K562 treated with DMSO at 1 percent for 4 hours (cell line): Measurements from ENCODE around the gene LIMK1. TPM values are rescaled to one million over a fixed set of nuclear protein-coding genes. Genes with fewer than 3 reads are reported as not detected.

Experiments used
- total RNA-seq: library from RNA; unstranded; fragments of 300-600 nt; gene quantifications from 2 replicates; pipeline ENCODE4 v1.2.3, GENCODE V29; 2022; ENCODE audit not compliant: insufficient read depth

Gene LIMK1
- 14.0 and 16.8 TPM in 2 replicates for total RNA-seq

GRCh38 chr7:74083117-74083876 lies at the start of gene LIMK1:
TSS of gene LIMK1 (plus strand) at chr7:74083804. CDS start at chr7:74083991, 187 bp downstream.

Other genes with a start within 250 kb of the LIMK1 start
- gene METTL27, start 241.3 kb upstream of the LIMK1 start, total RNA-seq: not detected in 2 replicates
- gene TMEM270, start 222.6 kb upstream of the LIMK1 start, total RNA-seq: not detected in 2 replicates
- gene ELN, start 55.6 kb upstream of the LIMK1 start, total RNA-seq: not detected in 2 replicates
- gene EIF4H, start 90.6 kb downstream of the LIMK1 start, total RNA-seq: 367 and 380 TPM in 2 replicates
- 1.7 TPM in 1 of 2 replicates, not detected in the other for gene LAT2, start 126.2 kb downstream of the LIMK1 start, total RNA-seq
- gene RFC2, start 170.6 kb downstream of the LIMK1 start, total RNA-seq: 111 and 114 TPM in 2 replicates
- 9.1 and 9.5 TPM in 2 replicates for gene CLIP2, start 205.6 kb downstream of the LIMK1 start, total RNA-seq